ENCODE data around the gene PMVK.
"Not testable (repeated sequence)": the region's sequence is repeated elsewhere in the genome, so short reads cannot be mapped to it uniquely, and the experiment has no call there.

The PMVK gene

DNA sequence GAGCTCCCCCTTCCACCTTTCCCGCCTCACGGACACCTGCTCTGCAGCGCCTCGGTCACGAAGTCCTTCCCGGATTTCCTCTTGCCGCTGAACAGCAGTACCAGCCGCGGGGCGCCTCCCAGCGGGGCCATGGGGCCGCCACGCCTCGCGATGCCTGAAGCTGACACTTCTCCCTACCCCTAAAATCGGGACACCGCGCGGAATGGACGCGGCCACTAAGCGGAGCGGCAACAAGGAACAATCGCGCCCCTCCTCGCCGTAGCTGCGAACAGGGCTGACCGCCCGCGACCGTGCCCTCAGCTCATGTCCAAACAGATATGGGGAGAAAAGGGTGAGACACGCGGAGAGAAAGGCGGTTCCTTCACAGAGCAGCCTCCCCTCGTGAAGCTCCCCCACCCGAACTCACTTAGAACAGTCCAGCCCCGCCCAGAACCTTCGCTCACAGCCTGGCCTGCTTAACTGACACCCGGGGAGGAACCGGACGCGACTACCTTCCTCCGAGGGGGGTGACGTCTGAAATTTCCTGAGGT, at the start of gene PMVK:
PMVK (minus strand) TSS at position 165 of the 530 bp plus-strand sequence; CDS start at position 131, 34 bp downstream.
- peak; percentile 75 to 99 (median 95) for DNase-seq

DNA sequence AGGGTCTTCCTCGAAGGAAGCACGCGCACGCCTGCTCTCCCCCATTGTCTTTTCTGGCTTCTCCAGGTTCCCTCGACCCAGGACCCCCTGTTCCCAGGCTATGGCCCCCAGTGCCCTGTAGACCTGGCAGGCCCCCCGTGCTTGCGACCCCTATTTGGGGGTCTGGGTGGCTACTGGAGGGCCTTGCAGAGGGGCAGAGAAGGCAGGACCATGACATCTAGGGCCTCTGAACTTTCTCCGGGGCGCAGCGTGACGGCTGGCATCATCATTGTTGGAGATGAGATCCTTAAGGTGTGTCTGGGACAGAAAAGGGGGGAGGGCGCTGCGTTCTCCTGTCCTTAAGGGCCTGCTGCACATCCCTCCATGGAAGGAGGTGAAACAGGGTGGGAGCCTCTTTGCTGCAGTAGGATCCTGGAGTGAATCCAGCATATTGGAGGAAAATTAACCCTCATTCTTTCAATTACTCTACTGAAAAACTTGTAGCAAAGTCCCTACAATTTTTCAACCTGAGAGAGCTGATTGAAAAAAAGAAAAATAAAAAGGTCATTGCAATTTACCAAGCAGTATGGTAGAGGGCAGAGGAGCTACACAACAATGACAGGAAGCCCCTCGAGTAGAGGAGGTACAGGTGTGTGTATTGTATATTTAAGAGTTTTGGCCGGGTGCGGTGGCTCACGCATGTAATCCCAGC, 47.4 kb upstream of the PMVK start:
- DNase-seq: no peak

DNA sequence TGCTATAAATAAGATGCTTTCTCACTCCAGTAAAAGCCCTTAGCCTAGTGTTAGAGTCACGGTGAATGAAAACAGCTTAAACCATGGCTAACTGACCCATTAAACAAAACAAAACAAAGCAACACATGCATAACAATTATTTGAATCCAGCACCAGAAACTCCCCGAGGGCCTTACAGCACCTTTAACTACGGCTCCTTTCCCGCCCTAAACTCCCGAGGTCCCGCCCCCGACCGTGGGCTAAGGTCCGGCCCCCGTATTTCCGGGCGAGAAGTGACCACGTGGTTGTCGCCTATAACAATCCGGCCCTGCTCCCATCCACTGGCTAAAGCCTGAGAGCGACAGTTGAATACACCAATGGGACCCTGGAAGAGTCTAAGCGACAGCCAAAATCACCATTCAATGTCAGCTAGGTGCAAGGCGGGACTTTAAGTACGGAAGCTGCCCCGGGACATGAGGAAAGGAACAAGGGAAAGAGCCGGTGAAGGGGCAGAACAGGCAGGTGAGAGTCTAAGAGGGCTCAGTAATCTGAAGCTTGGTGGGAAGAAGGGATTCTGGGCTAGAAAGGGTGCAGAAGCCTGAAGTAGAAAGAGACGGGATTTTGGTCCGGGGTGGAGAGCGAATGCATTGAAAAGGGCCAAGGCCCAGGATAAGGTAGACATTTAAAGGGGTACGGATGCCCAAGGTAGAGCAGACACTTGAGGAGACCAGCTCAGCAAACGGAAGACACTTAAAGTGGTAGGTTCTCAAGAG, 46.6 kb upstream of the PMVK start, which contains the start of gene FLAD1:
FLAD1 (plus strand) TSS at position 448 of the 752 bp plus-strand sequence. CDS start 351 bp downstream, outside the sequence.
- DNase-seq: peak; percentile 50 to 99 (median 94)

DNA sequence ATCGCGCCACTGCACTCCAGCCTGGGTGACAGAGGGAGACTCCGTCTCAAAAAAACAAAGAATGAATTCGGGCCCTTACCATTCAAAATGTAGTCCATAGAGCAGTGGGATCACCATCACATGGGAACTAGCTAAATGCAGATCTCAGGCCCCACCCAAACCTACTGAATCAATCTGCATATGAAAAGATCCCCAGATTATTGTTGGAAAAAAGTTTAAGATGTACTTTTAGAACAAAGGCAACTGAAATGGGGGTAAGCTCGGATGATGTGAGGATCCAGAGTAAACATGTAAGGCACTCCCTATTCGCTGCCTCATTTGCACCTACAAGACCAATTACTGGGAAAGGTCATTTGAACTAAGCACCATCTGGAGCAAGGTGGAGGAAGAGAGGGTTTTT, 45.8 kb upstream of the PMVK start:
- DNase-seq: no peak

DNA sequence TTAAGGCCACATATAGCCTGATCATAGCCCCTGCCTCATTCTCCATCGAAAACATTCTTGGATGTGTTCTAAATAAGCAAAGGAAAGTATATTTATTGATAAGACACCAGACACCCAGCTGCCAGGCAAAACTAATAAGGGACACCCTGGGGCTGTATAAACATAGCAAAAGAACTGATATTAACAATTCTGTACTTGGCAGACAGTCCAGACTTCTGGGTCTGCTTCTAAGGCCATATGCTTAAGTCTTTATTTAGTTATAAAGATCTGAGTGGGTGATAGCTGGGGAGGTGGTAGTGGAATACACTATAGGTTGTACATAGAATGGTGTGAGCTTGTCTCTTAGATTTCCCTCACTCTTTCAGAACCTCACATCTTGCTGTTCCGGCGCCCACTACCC, 41.8 kb upstream of the PMVK start:
- no peak for DNase-seq

DNA sequence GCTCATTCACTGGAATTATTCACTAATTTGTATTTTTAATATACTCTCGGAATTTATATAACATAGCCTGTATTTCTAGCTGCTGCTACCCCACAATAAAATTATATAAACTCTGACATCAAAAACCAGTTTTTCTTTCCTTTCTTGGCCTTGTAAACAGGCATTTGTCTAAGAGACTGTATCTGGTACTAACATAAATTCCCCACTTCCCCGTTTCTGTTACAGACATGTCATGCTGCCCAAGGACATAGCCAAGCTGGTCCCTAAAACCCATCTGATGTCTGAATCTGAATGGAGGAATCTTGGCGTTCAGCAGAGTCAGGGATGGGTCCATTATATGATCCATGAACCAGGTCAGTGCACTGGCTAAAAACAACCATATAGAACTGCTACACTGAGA, 41.2 kb upstream of the PMVK start:
- not testable (repeated sequence) for DNase-seq

DNA sequence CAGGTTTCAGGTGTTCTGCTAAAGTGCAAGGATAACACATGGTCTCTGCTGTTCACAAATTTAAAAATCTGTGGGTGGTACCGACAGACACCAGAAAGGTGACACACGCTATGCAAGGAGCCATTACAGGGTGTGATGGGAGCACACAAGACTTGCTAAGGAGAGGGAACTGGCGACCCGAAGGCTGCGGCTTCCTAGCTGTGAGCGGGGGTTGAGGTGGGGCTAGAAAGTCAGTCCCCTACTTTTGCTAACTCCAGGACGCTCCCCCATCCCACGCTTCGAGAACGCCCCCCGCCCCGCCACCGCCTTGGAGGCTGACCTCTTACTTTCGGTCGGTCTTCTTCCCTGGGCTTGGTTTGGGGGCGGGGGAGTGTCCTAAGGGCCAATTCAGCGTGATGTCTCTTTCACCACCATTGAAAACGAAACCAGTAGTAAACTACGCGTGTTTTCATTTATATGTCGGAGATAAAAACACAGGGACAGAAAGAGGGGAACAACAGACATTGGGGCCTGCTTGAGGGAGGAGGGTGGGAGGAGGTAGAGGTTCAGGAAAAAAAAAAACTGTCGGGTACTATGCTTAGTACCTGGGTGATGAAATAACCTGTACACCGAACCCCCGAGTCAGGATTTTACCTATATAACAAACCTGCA, 39.0 kb upstream of the PMVK start:
- peak in 14 of 56 donors; percentile 10 to 45 (median 20) for DNase-seq

DNA sequence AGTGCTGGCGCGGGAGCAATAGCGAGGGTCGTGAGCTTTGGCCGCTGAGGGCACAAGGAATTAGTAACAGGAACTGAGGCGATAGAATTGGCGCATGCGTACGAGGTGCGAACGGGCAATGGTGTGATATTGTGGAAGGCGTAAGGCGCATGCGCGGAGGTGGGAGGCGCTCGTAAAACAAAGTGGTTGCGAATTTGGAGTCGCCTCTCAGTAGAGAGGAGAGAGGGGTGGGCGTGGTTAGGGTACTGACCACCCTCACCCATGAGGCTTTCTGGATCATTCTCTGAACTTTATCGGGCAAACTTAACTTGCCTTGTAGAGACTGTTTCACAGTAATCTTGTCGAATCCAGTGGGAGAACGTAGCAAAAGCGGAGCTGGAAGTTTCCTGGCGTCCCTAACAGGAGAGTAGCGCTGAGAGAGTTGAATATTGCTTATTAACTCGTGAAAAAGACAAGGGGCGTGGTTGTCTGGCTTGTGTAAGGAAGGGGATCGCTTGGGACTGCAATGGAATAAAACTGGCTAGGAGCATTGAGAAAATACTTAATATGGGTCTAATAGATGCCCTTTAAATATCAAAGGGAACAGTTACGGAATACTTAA, 38.4 kb upstream of the PMVK start:
- DNase-seq: peak in 51 of 56 donors; percentile 73 to 99 (median 91)

DNA sequence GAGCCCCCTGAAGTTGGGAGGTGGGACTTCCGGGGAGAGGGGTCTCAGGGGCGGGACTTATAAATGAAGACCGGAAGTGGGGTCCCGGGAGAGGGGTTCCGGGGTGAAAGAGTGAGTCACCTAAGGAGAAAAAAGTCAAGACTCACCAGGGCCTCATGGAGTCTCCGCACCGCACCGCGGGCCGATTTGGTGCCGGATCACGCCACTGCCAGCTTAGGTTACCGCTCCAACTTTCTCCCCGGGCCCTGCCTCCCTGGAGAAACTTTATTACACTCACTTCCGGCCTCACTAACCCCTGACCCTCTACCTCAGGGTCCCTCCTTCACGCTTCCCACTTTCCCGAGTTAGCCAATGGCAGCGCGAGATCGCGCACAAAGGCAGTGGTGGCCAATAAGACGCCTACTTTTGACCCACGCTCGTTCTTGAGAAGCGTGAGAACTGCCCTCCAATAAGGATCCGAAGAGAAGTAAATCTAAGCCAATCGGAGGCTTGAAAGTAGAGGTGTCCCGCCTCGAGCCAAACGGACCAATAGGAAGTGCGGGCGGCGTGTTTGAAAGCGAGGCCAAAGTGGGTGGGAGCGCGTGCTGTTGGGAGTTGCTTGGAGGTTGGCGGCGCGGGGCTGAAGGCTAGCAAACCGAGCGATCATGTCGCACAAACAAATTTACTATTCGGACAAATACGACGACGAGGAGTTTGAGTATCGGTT, 37.7 kb upstream of the PMVK start, which contains the start of gene CKS1B:
CKS1B (plus strand) TSS at position 580 of the 706 bp plus-strand sequence; CDS start at position 645, 65 bp downstream.
- DNase-seq: peak; percentile 90 to 100 (median 98)

DNA sequence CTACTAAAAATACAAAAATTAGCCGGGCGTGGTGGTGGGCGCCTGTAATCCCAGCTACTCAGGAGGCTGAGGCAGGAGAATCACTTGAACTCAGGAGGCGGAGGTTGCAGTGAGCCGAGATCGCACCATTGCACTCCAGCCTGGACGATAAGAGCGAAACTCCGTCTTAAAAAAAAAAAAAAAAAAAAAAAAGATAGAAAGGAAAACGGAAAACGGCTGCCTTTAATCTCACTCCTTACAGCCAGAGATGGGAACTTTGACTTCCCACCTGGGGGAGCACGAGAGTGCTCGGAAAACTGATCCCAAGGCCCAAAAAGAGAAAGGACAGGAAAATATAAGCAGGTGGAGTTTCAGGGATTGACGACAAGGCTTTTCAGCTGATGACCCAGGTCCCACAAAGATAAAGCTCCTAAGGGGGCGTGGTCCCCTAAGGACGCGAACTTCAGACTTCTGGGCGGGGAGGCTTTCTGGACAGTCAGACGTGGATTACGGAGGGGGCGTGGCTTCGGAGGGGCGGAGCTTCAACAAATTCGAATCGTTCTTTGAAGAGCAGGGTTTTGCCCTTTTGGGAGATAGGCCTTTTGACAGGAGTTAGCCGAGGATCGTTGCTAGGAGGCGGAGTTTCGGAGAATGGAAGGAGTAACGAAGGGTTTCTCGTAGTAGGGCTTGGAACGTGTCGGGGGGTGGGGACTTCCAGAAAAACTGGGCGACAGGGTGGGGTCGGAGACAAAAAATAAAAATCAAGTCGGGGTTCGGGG, 37.0 kb upstream of the PMVK start:
- peak in 52 of 56 donors; percentile 36 to 85 (median 70) for DNase-seq

DNA sequence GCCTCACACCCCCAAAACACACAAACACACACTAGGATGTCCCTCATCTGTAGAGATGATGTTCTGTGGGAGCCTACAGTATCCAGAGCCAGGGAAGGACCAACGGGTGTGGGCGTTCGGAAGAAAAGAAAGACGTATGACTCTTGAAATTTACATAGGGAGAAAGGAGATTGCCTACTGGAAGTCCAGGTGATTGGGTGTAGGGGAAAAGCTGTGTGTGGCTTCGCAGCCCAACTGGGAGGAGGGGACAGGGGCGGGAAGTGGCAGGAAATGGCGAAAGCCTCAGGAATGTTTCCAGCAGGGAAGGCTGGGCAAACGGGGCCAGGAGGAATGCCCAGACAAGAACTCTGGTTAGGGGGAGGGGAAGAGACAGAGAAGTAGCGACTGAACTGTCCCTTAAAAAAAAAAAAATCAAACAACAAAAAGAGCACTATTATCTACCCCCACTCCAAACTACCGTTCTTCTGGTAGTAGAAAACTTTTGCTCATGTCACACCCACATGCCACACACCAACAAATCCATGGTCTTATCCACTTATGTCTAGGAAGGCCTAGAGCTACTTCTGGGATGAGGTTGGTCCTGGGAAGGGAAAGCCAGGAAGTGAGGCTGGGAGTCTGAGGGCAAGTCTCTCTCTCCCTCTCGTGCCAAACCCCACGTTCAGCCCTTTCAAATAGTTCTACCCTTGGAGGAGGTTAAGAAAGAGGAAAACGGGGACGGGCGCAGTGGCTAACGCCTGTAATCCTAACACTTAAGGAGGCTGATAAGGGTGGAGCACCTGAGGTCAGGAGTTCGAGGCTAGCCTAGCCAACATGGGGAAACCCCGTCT, 36.2 kb upstream of the PMVK start:
- DNase-seq: peak in 18 of 56 donors; percentile 12 to 46 (median 20)

DNA sequence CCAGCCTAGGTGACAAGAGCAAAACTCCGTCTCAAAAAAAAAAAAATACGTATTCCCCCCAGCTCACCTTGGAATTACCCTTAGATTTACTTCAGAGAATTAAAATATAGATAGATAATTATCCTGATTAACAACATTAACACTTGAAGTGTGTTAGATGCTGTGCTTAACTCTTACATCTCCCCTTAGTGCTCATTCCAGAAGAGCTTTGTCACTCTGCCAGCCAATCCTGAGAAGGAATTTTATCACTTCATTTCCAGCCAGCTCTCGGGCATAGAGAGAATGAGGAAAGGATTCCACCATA, 35.6 kb upstream of the PMVK start:
- no peak for DNase-seq

DNA sequence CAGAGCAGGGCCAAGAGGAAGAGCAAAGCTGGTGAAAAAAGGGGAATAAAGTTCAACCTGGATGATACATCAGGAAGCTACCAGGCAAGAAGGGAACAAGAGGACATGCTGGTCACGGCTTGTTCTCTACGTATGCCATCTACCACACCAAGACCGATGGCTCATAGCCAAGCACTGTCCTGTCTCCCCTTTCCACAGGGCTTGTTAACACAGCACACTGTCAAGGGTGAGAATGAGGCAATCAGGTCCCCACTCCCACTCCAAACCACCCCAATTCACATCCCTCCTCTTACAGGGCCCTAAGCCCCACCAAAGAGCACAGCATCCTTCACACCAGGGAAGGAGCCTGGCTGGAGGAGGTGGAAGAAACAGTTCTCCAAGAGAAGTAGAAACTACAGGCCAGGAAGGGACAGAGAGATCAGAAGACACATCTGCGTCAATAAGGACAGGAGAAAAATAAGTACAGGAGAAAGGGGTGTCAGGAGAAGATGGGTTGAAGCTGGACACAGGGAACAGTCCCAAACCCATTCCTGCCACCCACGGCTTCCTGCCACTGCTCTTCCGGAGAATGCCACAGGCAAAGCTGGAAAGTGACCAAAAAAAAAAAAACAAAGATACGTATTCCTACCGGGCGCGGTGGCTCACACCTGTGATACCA, 35.0 kb upstream of the PMVK start:
- DNase-seq: no peak

DNA sequence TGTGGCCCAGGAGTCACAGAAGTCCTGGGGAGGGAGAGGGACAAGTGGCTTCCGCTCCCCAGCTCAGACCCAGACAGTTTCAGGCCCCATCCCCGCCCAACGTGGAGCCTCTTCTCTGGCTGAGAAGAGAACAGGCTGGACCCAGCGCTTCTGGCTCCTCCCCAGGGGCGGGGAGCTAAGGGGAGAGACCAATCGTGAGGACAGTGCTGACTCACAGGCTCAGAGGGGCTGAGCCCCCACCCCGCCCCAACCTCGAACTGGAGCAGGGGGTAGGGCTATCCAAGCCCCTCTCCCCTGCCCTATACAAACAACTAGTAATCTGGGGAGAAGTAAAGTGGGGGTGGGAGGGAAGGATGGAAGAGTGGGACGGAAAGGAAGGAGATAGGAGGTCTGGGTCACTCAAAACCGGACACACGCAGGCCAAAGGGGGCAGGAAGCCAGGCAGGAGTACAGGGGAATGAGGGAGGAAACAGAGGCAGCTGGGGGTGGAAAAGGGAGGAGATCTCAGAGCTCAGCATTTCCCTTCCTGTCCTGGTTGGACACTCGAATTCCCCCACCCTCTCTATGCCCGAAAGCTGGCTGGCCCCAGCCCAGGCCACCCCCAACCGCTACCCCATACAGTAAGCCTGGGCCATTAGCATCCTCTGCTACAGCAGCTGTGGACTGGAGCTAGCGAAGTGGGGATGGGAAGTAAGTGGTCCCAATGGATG, 34.3 kb upstream of the PMVK start, which contains the start of gene SHC1:
SHC1 (minus strand) TSS at position 117 of the 710 bp plus-strand sequence. CDS start 221 bp downstream, outside the sequence.
- peak in 54 of 56 donors; percentile 18 to 91 (median 79) for DNase-seq

DNA sequence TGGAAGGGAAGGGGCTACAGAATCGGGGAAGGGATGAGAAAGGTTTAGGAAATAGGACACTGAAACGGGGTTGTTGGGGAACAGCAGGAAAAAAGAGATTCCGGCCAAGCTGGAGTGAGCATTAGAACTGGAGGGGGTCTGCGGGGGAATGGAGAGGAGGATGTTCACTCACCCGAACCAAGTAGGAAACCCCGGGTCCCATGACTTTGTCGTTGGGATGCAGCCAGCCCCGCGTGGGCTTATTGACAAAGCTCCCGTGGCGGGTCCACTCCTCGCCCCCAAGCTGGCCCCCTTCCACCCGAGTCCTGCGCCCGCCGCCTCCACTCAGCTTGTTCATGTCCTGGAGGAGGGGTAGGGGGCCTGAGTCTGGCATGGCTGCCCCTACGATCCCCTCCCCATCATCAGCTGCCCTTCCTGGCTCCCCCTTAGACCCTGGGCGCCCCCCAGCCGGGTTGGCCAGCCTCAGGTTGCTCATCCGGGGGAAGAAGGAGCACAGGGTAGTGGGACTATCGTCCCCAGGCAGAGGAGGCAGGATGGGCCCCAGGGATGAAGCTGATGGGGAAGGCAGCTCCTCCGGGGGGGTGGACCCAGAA, 33.4 kb upstream of the PMVK start:
- DNase-seq: peak in 9 of 56 donors; percentile 6 to 53 (median 26)

DNA sequence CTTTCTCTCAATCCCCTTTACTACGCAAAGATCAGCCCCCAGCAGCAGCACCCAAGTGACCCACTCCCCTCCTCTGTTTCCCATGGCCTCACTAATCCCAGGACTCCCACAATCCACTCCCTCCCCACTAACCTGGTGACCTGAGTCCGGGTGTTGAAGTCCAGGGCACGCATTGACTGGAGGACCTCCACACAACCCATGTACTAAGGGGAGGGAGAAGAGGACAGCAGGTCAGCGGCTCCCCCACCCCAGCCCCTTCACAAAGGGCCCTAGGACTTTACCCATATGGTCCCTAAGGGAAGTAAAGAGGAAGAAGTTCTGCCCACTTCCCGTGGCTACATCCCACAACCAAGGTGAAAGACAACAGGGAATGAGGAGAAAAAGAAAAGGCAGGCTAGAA, 32.7 kb upstream of the PMVK start:
- DNase-seq: no peak

DNA sequence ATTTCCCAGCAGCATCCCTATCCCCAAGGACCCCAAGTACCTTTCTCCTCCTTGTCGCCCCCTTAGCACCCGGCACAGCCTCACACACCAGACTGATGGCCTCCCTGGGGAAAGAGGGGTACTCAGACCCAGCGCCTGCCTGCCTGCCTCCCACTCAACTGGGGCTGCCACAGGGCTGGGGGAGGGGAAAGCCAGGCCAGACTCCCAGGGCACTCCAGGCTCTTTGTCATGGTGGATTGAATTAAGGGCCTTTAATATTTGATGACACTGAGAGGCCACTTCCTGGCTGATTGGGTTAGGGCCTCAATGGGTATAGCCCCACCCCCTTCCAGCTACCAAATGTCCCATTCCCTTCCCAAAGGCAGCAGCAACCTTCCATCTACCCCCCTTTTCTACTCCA, 32.2 kb upstream of the PMVK start:
- DNase-seq: no peak
